Ramos (cell line): Measurements from ENCODE around the gene PSMD13.

Experiments
- in situ Hi-C: fragments of 300-500 bp; cut with MboI; formaldehyde crosslinking; loops from one replicate; pipeline ENCODE4 v1.14.3; 2022; ENCODE audit warnings: low sequenced_read_pairs; ENCODE audit not compliant: unreplicated experiment

The PSMD13 gene

GRCh38 chr11:203945-204586, 32.7 kb upstream of the PSMD13 start:
- in situ Hi-C loops: no loop called here

GRCh38 chr11:204587-205109, 32.1 kb upstream of the PSMD13 start:
- in situ Hi-C loops: no loop called here

- in situ Hi-C loops: no loop called here
Observed at GRCh38 chr11:205221-206001, 31.4 kb upstream of the PSMD13 start.

GRCh38 chr11:206002-206384, 30.8 kb upstream of the PSMD13 start:
- in situ Hi-C loops: no loop called here

GRCh38 chr11:206526-207207, 30.1 kb upstream of the PSMD13 start:
- in situ Hi-C loops: no loop called here

- in situ Hi-C loops: no loop called here
Observed at GRCh38 chr11:207208-207862, 29.4 kb upstream of the PSMD13 start, which contains the start of the genes BET1L and RIC8A. Gene BET1L (minus strand): TSS chr11:207399. CDS start chr11:207321, 78 bp downstream. Gene RIC8A (plus strand): TSS chr11:207708. CDS start chr11:208855, 1,147 bp downstream.

GRCh38 chr11:207863-208180, 29.0 kb upstream of the PSMD13 start:
- in situ Hi-C loops: no loop called here

- in situ Hi-C loops: no loop called here
Observed at GRCh38 chr11:208181-208916, 28.4 kb upstream of the PSMD13 start.

- in situ Hi-C loops: no loop called here
Observed at GRCh38 chr11:208917-209260, 27.9 kb upstream of the PSMD13 start.

GRCh38 chr11:209275-210121, 27.3 kb upstream of the PSMD13 start:
- in situ Hi-C loops: no loop called here

GRCh38 chr11:210122-210802, 26.5 kb upstream of the PSMD13 start:
- in situ Hi-C loops: no loop called here

- in situ Hi-C loops: no loop called here
Observed at GRCh38 chr11:210803-211180, 26.0 kb upstream of the PSMD13 start.

GRCh38 chr11:211295-211694, 25.5 kb upstream of the PSMD13 start:
- in situ Hi-C loops: no loop called here

GRCh38 chr11:211741-212140, 25.0 kb upstream of the PSMD13 start:
- in situ Hi-C loops: no loop called here

- in situ Hi-C loops: no loop called here
Observed at GRCh38 chr11:212150-213100, 24.4 kb upstream of the PSMD13 start.

GRCh38 chr11:213111-213510, 23.7 kb upstream of the PSMD13 start:
- in situ Hi-C loops: no loop called here

- in situ Hi-C loops: no loop called here
Observed at GRCh38 chr11:214083-214482, 22.7 kb upstream of the PSMD13 start.
